A549 (cell line): Measurements from ENCODE around the gene SMARCB1. TPM values are rescaled to one million over a fixed set of nuclear protein-coding genes. Genes with fewer than 3 reads are reported as not detected.

ENCODE experiments used
- ATAC-seq, 2 experiments: fragments of 200-7000 bp in 1 of 2; fragments of >200 bp in 1 of 2; cut with Nextera tagmentation in 1 of 2; cut with Tn5 transposase in 1 of 2; 3 replicates each; pipeline versions ENCODE4 v1.8.0 to v1.9.1; 2018 to 2020; ENCODE audit warnings: mild to moderate bottlenecking in 1 of 2, moderate library complexity in 1 of 2
- CTCF ChIA-PET: fragments of 300-600 bp; sonication (Branson Sonifier 250); formaldehyde crosslinking; extraction: SDS; loops from one replicate; lab custom pipeline; 2021; ENCODE audit warnings: antibody characterized with exemption, inconsistent platforms; lab: Yijun Ruan, JAX
- POLR2A ChIA-PET: fragments of 350-600 bp; formaldehyde crosslinking; extraction: SDS; loops from one replicate; lab custom pipeline; 2021; ENCODE audit warnings: antibody characterized with exemption, inconsistent platforms; lab: Yijun Ruan, JAX
- DNase-seq, 2 experiments: peaks; one replicate each; pipeline versions ENCODE4 v3.0.0 to v3.0.0-alpha.2; 2011 to 2016; ENCODE audit warnings: low read depth in 1 of 2, low spot score in 1 of 2
- FAIRE-seq: peaks from 2 replicates; lab custom pipeline; 2011; peaks lifted over from hg19 to GRCh38; lab: Jason Lieb, UNC
- H3K27ac ChIP-seq, 2 experiments: fragments of >200 bp; sonication (Bioruptor Twin); formaldehyde crosslinking; 3 replicates each; pipeline ENCODE4 v1.5.1; 2016 to 2017
- H3K4me1 ChIP-seq: fragments of >200 bp; sonication (Bioruptor Twin); formaldehyde crosslinking; 3 replicates; pipeline ENCODE4 v1.6.1; 2016
- H3K4me2 ChIP-seq: fragments of >200 bp; sonication (Bioruptor Twin); formaldehyde crosslinking; 3 replicates; pipeline ENCODE4 v1.6.1; 2016
- H3K4me3 ChIP-seq: fragments of >200 bp; sonication (Bioruptor Twin); formaldehyde crosslinking; 3 replicates; pipeline ENCODE4 v1.5.1; 2016
- H3K9me3 ChIP-seq: fragments of >200 bp; sonication (Bioruptor Twin); formaldehyde crosslinking; 3 replicates; pipeline ENCODE4 v1.6.1; 2016
- CEBPB ChIP-seq, 2 experiments: fragments of >200 bp in 1 of 2; sonication (Bioruptor Twin) in 1 of 2; formaldehyde crosslinking in 1 of 2; IDR thresholded peaks; 2 replicates each; pipeline ENCODE4 v1.6.1; 2012 to 2016
- CHD2 ChIP-seq: fragments of 150-350 bp; IDR thresholded peaks from 2 replicates; pipeline ENCODE4 v1.6.1; 2014; ENCODE audit warnings: low read length; ENCODE audit not compliant: partially characterized antibody
- CTCF ChIP-seq: fragments of >200 bp; sonication (Bioruptor Twin); formaldehyde crosslinking; IDR thresholded peaks from 3 replicates; pipeline ENCODE4 v1.5.1; 2016
- FOSL2 ChIP-seq, 2 experiments: fragments of 450-650 bp in 1 of 2; fragments of >200 bp in 1 of 2; sonication (Bioruptor Twin) in 1 of 2; formaldehyde crosslinking; IDR thresholded peaks; 2 replicates each; pipeline versions ENCODE4 v1.5.0 to v1.6.1; 2016 to 2020; ENCODE audit warnings: mild to moderate bottlenecking in 1 of 2, moderate library complexity in 1 of 2
- FOXS1 ChIP-seq: fragments of 250-450 bp; sonication (Bioruptor Pico); IDR thresholded peaks from 2 replicates; pipeline ENCODE4 v1.5.0; 2020; ENCODE audit warnings: mild to moderate bottlenecking, moderate library complexity
- HEYL ChIP-seq: fragments of 250-450 bp; sonication (Bioruptor Pico); IDR thresholded peaks from 2 replicates; pipeline ENCODE4 v1.8.0; 2021; ENCODE audit warnings: mild to moderate bottlenecking, moderate library complexity
- HOXB5 ChIP-seq: fragments of 250-450 bp; sonication (Bioruptor Pico); IDR thresholded peaks from 2 replicates; pipeline ENCODE4 v1.5.0; 2020; ENCODE audit warnings: mild to moderate bottlenecking, moderate library complexity
- MAFK ChIP-seq: fragments of 450-650 bp; IDR thresholded peaks from 2 replicates; pipeline ENCODE4 v1.6.1; 2014; ENCODE audit not compliant: partially characterized antibody
- MAX ChIP-seq: IDR thresholded peaks from 2 replicates; pipeline ENCODE4 v1.6.1; 2012
- PBX3 ChIP-seq: IDR thresholded peaks from 2 replicates; pipeline ENCODE4 v1.6.1; 2012
- POLR2AphosphoS2 ChIP-seq: conservative IDR thresholded peaks from 2 replicates; pipeline ENCODE4 v1.6.1; 2012; ENCODE audit warnings: low read length, improper control_type of control experiment, inconsistent platforms
- RARB ChIP-seq: fragments of 250-450 bp; sonication (Bioruptor Pico); IDR thresholded peaks from 2 replicates; pipeline ENCODE4 v1.8.0; 2021; ENCODE audit warnings: mild to moderate bottlenecking, moderate library complexity
- REST ChIP-seq: fragments of 200-600 bp; sonication (generic); IDR thresholded peaks from 2 replicates; pipeline ENCODE4 v1.6.1; 2016; ENCODE audit warnings: antibody characterized with exemption, mild to moderate bottlenecking, moderate library complexity
- SREBF2 ChIP-seq: fragments of 450-650 bp; IDR thresholded peaks from 2 replicates; pipeline ENCODE4 v1.6.1; 2014; ENCODE audit warnings: mild to moderate bottlenecking, moderate library complexity
- ZC3H11A ChIP-seq: fragments of 450-650 bp; IDR thresholded peaks from 2 replicates; pipeline ENCODE4 v1.6.1; 2014; ENCODE audit warnings: antibody characterized with exemption, mild to moderate bottlenecking
- WGBS: methylation state at CpG from one replicate; pipeline ENCODE4 v1.1.6; 2017; ENCODE audit errors: missing lambda C conversion rate; 5-methylcytosine and 5-hydroxymethylcytosine counted together
- polyA plus RNA-seq, 4 experiments: library from polyadenylated mRNA; depleted of rRNA in 3 of 4; stranded (reverse); fragments of >200 nt; fragmentation: RNase III in 1 of 4; extraction: RNeasy Plus Mini Kit Qiagen cat#74134 plus additional on column Dnase treatment in 1 of 4; gene quantifications; 2 replicates in 3 of 4; 3 replicates in 1 of 4; pipeline ENCODE4 v1.2.3, GENCODE V29; 2011 to 2017

Gene SMARCB1
- polyA plus RNA-seq, 2 of the 4 experiments (the other 2 are of a cell fraction): 65.6 to 133 TPM

- TF ChIP-seq HOXB5 (CRISPR knock-in tag) (no peak), FOXS1 (no peak), POLR2AphosphoS2 (no peak), CTCF (no peak), PBX3 (no peak), MAFK (no peak), REST (no peak), FOSL2 (IDR thresholded peaks at IDR 0.05) (no peak), FOSL2 (CRISPR knock-in tag; IDR thresholded peaks at IDR 0.05) (no peak), SREBF2 (no peak), HEYL (no peak)
- ChIA-PET CTCF (interaction anchor here (0.8 kb wide), 1 partner anchor 74 kb away, joined by 3 read pairs; no protein-coding TSS in a partner anchor), POLR2A (no interaction called here)
- Histone ChIP-seq H3K27ac (no peak overlapping the region), H3K9me3 (no peaks in the 10 kb centered on the region), H3K4me3 (no peak overlapping the region), H3K4me1 (peaks cover 10% of the 10 kb centered on the region; the same call in 1 of the 3 replicates), H3K4me2 (no peak overlapping the region)
- no peak for FAIRE-seq
- 73% methylated on average over 4 of the region's 4 CpGs for WGBS
- ATAC-seq: no peak
- no peak for DNase-seq
Measured at GRCh38 chr22:23842599-23842998, 55.8 kb downstream of the SMARCB1 start.

- POLR2A ChIA-PET: interaction anchor here (0.6 to 1.3 kb wide), 2 partner anchors 13 to 162 kb away, joined by 4 to 5 read pairs; partner anchors contain the start of gene SLC2A11
- no peak for DNase-seq
- 77% methylated on average over 8 of the region's 8 CpGs for WGBS
- Histone ChIP-seq H3K27ac (no peak overlapping the region), H3K4me3 (no peak overlapping the region)
- no peak for FAIRE-seq
- no peak for ATAC-seq
- TF ChIP-seq RARB (CRISPR knock-in tag) (no peak), MAX (no peak), CEBPB (IDR thresholded peaks at IDR 0.05) (no peak), CHD2 (no peak), ZC3H11A (no peak)
- TF ChIP-seq, all 56 proteins: peak for 0
- Histone ChIP-seq H3K4me1 (no peaks in the 10 kb centered on the region), H3K9me3 (no peaks in the 10 kb centered on the region), H3K4me2 (no peak overlapping the region)
- CTCF ChIA-PET: interaction anchor here (1.2 to 8.7 kb wide), 3 partner anchors 17 to 74 kb away, joined by 3 to 175 read pairs (median 8); partner anchors contain the start of genes C22orf15, CHCHD10, MIF and MMP11
Measured at GRCh38 chr22:23844739-23845202, 58.0 kb downstream of the SMARCB1 start.
